ENCODE data around the gene EEF1E1. TPM values are rescaled to one million over a fixed set of nuclear protein-coding genes. Genes with fewer than 3 reads are reported as not detected.
"Not testable (repeated sequence)": the region's sequence is repeated elsewhere in the genome, so short reads cannot be mapped to it uniquely, and the experiment has no call there.

The EEF1E1 gene
- total RNA-seq, 1 donor from 2014 or later = 53.4 TPM

- no peak for DNase-seq
These were observed 40.6 kb downstream of the EEF1E1 start for GRCh38 chr6:8061736-8062135.

- DNase-seq = no peak
These were observed 42.0 kb downstream of the EEF1E1 start for GRCh38 chr6:8060346-8060745.

GRCh38 chr6:8059129-8059528, 43.2 kb downstream of the EEF1E1 start:
- peak; percentile 48 for DNase-seq

DNA sequence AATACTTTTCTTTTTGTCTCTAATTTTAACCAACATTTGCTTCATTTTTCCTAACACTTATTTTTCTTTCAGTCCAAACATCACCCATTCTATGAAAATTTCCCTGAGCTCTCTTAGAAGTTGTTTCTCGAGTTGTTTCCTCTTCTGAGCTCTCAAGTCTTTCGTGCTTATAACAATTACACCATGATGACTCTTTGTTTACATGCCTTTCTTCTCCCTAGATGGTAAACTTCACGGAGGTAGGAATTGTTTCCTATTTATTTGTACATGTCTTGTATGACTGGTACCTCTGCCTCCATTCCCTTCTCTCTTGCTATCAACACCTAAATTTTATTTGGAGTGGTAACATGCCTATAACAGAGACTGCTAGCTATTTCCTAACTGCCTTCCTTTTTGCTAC, 44.6 kb downstream of the EEF1E1 start:
- DNase-seq = no peak

- DNase-seq = no peak
These were observed 45.1 kb downstream of the EEF1E1 start for GRCh38 chr6:8057263-8057662.

DNA sequence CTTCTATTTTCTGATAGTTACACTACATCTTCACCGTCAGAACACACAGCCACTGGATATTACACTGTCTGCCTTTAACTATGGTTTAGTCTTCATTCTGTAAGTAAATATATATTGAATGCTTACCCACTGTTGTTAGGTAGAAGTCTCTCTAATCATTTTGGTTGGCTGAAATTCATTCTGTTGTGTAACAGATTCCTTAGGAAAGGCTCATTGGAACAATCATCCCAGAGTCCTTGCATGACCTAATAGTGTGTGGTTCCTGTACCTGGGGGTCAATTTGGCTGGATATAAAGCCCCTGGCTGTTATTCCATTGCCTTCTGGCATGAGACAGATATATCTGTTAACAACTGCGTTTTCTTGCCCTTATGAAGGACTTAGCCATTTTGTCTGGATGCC, 48.1 kb downstream of the EEF1E1 start:
- DNase-seq = no peak

GRCh38 chr6:8047541-8048292, 54.6 kb downstream of the EEF1E1 start:
- peak; percentile 53 for DNase-seq

GRCh38 chr6:8045769-8046168, 56.6 kb downstream of the EEF1E1 start:
- not testable (repeated sequence) for DNase-seq

DNA sequence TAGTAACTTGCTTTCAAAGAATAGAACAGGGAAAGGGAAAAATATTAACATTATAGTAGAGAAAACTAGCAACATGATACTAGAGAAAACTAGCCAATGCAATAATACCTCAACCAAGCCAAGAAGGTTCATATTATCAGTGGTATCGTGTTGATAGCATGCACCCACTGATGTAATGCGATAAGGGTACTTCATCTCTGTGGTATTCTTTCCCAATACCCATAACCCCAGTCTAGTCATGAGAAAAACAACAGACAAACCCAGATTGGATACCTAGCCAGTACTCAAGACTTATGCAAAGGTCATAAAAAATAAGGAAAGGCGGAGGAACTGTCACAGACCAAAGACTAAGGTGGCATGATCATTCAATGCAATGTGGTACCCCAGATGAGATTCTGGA, 59.1 kb downstream of the EEF1E1 start:
- no peak for DNase-seq

GRCh38 chr6:8041913-8042583, 60.3 kb downstream of the EEF1E1 start:
- no peak for DNase-seq

DNA sequence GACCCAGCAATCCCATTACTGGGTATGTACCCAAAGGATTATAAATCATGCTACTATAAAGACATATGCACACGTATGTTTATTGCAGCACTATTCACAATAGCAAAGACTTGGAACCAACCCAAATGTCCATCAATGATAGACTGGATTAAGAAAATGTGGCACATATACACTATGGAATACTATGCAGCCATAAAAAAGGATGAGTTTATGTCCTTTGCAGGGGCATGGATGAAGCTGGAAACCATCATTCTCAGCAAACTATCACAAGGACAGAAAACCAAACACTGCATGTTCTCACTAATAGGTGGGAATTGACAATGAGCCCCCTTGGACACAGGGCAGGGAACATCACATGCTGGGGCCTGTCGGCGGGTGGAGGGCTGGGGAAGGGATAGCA, 68.2 kb downstream of the EEF1E1 start:
- DNase-seq = not testable (repeated sequence)

DNA sequence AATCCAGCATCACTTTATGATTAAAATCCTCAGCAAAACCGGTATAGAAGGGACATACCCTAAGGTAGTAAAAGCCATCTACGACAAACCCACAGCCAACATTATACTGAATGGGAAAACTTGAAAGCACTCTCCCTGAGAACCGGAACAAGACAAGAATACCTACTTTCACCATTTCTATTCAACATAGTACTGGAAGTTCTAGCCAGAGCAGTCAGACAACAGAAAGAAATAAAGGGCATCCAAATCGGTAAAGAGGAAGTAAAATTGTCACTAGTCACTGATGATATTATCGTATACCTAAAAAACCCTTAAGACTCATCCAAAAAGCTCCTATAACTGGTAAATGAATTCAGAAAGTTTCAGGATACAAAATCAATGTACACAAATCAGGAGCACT, 71.4 kb downstream of the EEF1E1 start:
- no peak for DNase-seq

Other genes with a start within 250 kb of the EEF1E1 start
- 156 TPM for gene TXNDC5, start 191.8 kb downstream of the EEF1E1 start, total RNA-seq
- 22.3 TPM for gene BLOC1S5, start 38.2 kb downstream of the EEF1E1 start, total RNA-seq

Data from tongue (tissue), 2 donors.